ENCODE data around the gene C1QTNF1. TPM values are rescaled to one million over a fixed set of nuclear protein-coding genes. Genes with fewer than 3 reads are reported as not detected.

The C1QTNF1 gene
- total RNA-seq, 5 donors from 2014 or later (not counting 1 experiment from before 2014, with no cell fraction given), result 0.10 to 0.57 (median 0.26) TPM; not detected in 1

DNA sequence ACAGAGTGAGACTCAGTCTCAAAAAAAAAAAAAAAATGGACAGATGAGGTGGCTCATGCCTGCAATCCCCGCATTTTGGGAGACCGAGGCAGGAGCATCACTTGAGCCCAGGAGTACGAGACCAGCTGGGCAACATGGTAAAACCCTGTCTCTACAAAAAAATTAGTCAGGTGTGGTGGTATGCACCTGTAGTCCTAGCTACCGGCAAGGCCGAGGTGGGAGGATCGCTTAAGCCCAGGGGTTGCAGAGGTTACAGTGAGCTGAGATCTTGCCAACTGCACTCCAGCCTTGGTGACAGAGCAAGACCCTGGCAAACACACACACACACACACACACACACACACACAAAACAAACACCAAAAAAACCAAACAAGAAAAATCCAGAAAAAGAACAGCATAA, 43.0 kb downstream of the C1QTNF1 start:
- no peak overlapping the region for H3K4me3 Mint-ChIP-seq
- Histone ChIP-seq H3K4me1 (ENCODE audit: control insufficient read depth in 1 of 2, extremely low read depth in 1 of 2, insufficient read depth in 2 of 2, low read length in 2 of 2) (no peaks in the 10 kb centered on the region), H3K9me3 (no peaks in the 10 kb centered on the region), H3K36me3 (ENCODE audit: control insufficient read depth in 2 of 2, extremely low read depth in 1 of 2, insufficient read depth in 1 of 2, low read length in 1 of 2) (no peaks in the 10 kb centered on the region), H3K27ac (ENCODE audit: low read length) (no peak overlapping the region), H3K27me3 (replicated peaks in 1 of 2; ENCODE audit: control insufficient read depth in 2 of 2, extremely low read depth in 1 of 2, insufficient read depth in 2 of 2, low read length in 1 of 2) (peaks cover 0 to 5% of the 10 kb centered on the region in 2 experiments), H3K4me3 (ENCODE audit: control insufficient read depth in 1 of 2, extremely low read depth in 1 of 2, low read length in 1 of 2) (no peak overlapping the region)
- no peaks in the 10 kb centered on the region for H3K27me3 Mint-ChIP-seq
- peaks cover 4 to 6% (median 4%) of the 10 kb centered on the region in 3 donors for H3K4me1 Mint-ChIP-seq
- no peak overlapping the region for H3K27ac Mint-ChIP-seq
- no CpG with 5 or more reads among the region's 6 CpGs for WGBS (ENCODE audit: insufficient coverage)
- POLR2A ChIA-PET, result no interaction called here
- H3K36me3 Mint-ChIP-seq, result no peaks in the 10 kb centered on the region
- CTCF ChIA-PET, result interaction anchor here in 1 of 2 donors (0.5 kb wide), 1 partner anchor 334 kb away, joined by 4 read pairs; no protein-coding TSS in a partner anchor
- no peak for DNase-seq
- no peaks in the 10 kb centered on the region for H3K9me3 Mint-ChIP-seq
- no peak for ATAC-seq (replicated peaks in 1 of 4)

DNA sequence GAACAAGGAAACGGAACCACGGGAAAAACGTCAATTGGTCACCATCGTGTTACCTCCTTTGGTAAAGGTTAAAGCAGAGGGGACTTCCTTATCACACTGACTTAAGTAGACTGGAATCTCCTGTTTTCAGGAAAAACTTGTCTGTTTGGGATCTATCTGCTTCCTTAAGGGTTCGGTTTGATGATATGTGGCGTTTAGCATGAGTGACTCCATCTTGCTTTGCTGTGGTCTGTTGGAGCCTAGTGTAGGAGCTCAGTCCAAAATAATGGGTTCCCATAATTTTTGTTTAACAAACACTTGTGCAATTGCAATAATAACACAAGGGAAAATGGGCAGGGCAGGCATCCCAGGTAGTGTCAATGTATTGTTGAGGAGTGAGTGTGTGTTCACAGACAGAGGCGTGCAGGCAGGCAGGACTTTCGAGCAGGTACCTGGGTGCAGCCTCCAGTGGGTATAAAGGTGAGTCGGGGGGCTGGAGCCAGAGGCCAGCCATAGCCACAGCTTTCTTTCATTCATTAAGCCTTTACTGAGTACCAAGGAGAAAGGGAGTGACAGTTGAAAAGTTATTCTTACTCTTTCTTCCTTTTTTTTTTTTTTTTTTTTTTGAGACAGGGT, 46.4 kb downstream of the C1QTNF1 start:
- H3K27ac Mint-ChIP-seq, result no peak overlapping the region
- Histone ChIP-seq H3K4me1 (ENCODE audit: control insufficient read depth in 1 of 2, extremely low read depth in 1 of 2, insufficient read depth in 2 of 2, low read length in 2 of 2) (peaks cover under 1 to 13% of the 10 kb centered on the region in 2 experiments), H3K27ac (ENCODE audit: low read length) (no peak overlapping the region), H3K4me3 (ENCODE audit: control insufficient read depth in 1 of 2, extremely low read depth in 1 of 2, low read length in 1 of 2) (no peak overlapping the region), H3K36me3 (ENCODE audit: control insufficient read depth in 2 of 2, extremely low read depth in 1 of 2, insufficient read depth in 1 of 2, low read length in 1 of 2) (no peaks in the 10 kb centered on the region), H3K9me3 (no peaks in the 10 kb centered on the region), H3K27me3 (replicated peaks in 1 of 2; ENCODE audit: control insufficient read depth in 2 of 2, extremely low read depth in 1 of 2, insufficient read depth in 2 of 2, low read length in 1 of 2) (no peaks in the 10 kb centered on the region)
- no peak for DNase-seq
- H3K4me1 Mint-ChIP-seq, result peaks cover 6 to 11% (median 6%) of the 10 kb centered on the region in 3 donors
- CTCF ChIA-PET, result interaction anchor here in 1 of 2 donors (0.7 kb wide), 1 partner anchor 281 kb away, joined by 3 read pairs; no protein-coding TSS in a partner anchor
- 73% methylated on average over 2 of the region's 9 CpGs for WGBS (ENCODE audit: insufficient coverage)
- no peaks in the 10 kb centered on the region for H3K9me3 Mint-ChIP-seq
- ATAC-seq (replicated peaks in 1 of 4), result no peak
- no peaks in the 10 kb centered on the region for H3K27me3 Mint-ChIP-seq
- POLR2A ChIA-PET, result interaction anchor here in 1 of 2 donors (0.6 kb wide), 1 partner anchor 1112 kb away, joined by 3 read pairs; the partner anchor contains the start of gene TNRC6C
- H3K36me3 Mint-ChIP-seq, result no peaks in the 10 kb centered on the region
- H3K4me3 Mint-ChIP-seq, result no peak overlapping the region

DNA sequence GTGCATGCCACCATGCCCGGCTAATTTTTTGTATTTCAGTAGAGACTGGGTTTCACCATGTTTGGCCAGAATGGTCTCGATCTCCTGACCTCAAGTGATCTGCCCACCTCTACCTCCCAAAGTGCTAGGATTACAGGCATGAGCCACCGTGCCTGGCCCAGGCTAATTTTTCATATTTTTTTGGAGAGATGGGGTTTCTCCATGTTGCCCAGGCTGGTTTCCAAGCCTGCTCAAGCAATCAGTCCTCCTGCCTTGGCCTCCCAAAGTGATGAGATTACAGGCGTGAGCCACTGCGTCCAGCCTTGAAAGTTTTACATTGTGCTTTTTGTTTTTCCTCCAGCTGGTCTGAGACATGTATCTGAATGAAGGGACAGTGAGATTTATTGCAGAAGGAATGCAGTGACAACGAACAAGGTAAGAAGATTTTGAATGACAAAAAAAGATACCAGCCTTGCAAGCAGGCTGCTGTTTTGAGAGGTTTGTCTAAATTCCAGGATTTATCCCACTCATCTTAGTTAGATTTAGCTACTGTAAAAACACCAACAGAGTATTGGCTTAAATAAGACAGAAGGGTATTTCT, 47.3 kb downstream of the C1QTNF1 start:
- ATAC-seq (replicated peaks in 1 of 4) (no peak), DNase-seq (no peak)
- Mint-ChIP-seq H3K27ac (no peak overlapping the region), H3K4me3 (no peak overlapping the region), H3K9me3 (no peaks in the 10 kb centered on the region), H3K4me1 (peaks cover 14 to 19% (median 14%) of the 10 kb centered on the region in 3 donors), H3K36me3 (no peaks in the 10 kb centered on the region), H3K27me3 (no peaks in the 10 kb centered on the region)
- no peaks in the 10 kb centered on the region for H3K9me3 ChIP-seq
- H3K36me3 ChIP-seq (ENCODE audit: control insufficient read depth in 2 of 2, extremely low read depth in 1 of 2, insufficient read depth in 1 of 2, low read length in 1 of 2), result no peaks in the 10 kb centered on the region
- POLR2A ChIA-PET, result interaction anchor here in 1 of 2 donors (0.6 to 0.7 kb wide), 2 partner anchors 20 to 751 kb away, joined by 3 to 8 read pairs; no protein-coding TSS in a partner anchor
- no peak overlapping the region for H3K4me3 ChIP-seq (ENCODE audit: control insufficient read depth in 1 of 2, extremely low read depth in 1 of 2, low read length in 1 of 2)
- CTCF ChIA-PET, result interaction anchor here in 1 of 2 donors (1.2 kb wide), 1 partner anchor 321 kb away, joined by 3 read pairs; no protein-coding TSS in a partner anchor
- no peaks in the 10 kb centered on the region for H3K27me3 ChIP-seq (replicated peaks in 1 of 2; ENCODE audit: control insufficient read depth in 2 of 2, extremely low read depth in 1 of 2, insufficient read depth in 2 of 2, low read length in 1 of 2)
- H3K27ac ChIP-seq (ENCODE audit: low read length), result no peak overlapping the region
- WGBS (ENCODE audit: insufficient coverage), result 100% methylated on average over 2 of the region's 6 CpGs
- H3K4me1 ChIP-seq (ENCODE audit: control insufficient read depth in 1 of 2, extremely low read depth in 1 of 2, insufficient read depth in 2 of 2, low read length in 2 of 2), result peaks cover 2 to 22% of the 10 kb centered on the region in 2 experiments

DNA sequence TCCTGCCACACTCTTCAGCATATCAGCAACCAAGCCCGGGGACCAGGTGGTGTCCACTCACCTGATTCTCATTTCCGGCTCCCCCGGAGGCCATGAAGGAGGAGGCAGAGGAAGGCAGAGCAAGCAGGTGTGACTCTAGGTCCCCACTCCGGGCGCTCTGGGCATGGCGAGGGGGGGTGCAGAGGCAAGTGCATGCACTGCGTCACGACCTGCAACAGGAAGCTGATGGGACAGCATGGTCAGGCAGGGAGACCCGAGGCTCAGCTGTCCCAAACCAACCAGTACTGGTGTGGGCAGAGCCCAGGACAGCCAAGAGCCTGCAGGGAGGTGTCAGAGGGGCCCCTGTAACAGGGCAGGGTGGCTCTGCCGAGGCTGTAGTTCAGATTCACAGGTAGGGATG, 48.6 kb downstream of the C1QTNF1 start:
- DNase-seq, result no peak
- H3K36me3 Mint-ChIP-seq, result peaks cover 3% of the 10 kb centered on the region

DNA sequence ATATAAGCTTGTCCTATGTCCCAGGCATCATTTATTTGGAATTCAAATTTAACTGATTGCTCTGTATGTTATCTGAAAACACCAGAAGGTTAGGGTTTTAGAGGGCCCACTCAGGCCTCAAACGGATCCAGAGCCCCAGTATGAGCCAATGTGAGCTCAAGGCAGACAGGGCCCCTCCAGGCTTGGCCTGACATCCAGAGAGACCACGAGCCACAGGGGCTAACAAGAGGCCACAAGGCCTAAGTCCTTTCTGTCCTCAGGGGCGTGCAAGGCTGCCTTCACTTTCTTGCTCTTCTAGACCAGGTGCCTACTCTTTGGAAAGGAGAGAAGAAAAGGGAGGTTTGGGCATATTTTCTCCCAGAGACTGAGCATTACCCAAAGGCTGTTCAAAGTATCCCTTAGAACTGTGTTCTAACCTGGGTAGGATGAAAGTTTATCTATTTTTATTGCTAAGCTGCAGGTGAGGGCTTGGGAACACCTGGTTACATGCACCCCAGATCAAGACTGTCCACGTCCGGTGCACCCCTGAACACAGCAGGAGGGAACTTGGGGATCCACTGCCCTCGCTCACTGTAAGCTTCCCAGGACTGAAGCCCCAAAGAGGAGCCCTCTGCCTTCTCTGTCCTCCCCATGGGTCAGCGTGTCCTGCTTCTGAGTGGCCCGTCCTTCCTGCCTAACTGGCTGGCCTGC, 49.2 kb downstream of the C1QTNF1 start:
- ATAC-seq (replicated peaks in 1 of 4) (no peak), DNase-seq (no peak)
- Histone ChIP-seq H3K4me1 (ENCODE audit: control insufficient read depth in 1 of 2, extremely low read depth in 1 of 2, insufficient read depth in 2 of 2, low read length in 2 of 2) (peaks cover 2 to 23% of the 10 kb centered on the region in 2 experiments), H3K4me3 (ENCODE audit: control insufficient read depth in 1 of 2, extremely low read depth in 1 of 2, low read length in 1 of 2) (no peak overlapping the region), H3K36me3 (ENCODE audit: control insufficient read depth in 2 of 2, extremely low read depth in 1 of 2, insufficient read depth in 1 of 2, low read length in 1 of 2) (no peaks in the 10 kb centered on the region), H3K9me3 (no peaks in the 10 kb centered on the region), H3K27me3 (replicated peaks in 1 of 2; ENCODE audit: control insufficient read depth in 2 of 2, extremely low read depth in 1 of 2, insufficient read depth in 2 of 2, low read length in 1 of 2) (no peaks in the 10 kb centered on the region), H3K27ac (ENCODE audit: low read length) (no peak overlapping the region)
- no peak overlapping the region for H3K27ac Mint-ChIP-seq
- peaks cover 4% of the 10 kb centered on the region for H3K36me3 Mint-ChIP-seq
- peaks cover 18 to 19% (median 19%) of the 10 kb centered on the region in 3 donors for H3K4me1 Mint-ChIP-seq
- POLR2A ChIA-PET, result no interaction called here
- no peak overlapping the region for H3K4me3 Mint-ChIP-seq
- 97% methylated on average over 8 of the region's 8 CpGs for WGBS (ENCODE audit: insufficient coverage)
- CTCF ChIA-PET, result interaction anchor here in 1 of 2 donors (1.4 kb wide), 1 partner anchor 9 kb away, joined by 3 read pairs; no protein-coding TSS in a partner anchor
- no peaks in the 10 kb centered on the region for H3K9me3 Mint-ChIP-seq
- no peaks in the 10 kb centered on the region for H3K27me3 Mint-ChIP-seq

More for the DNA sequence above, 48.6 kb downstream of the C1QTNF1 start:
- no peak overlapping the region for H3K4me3 Mint-ChIP-seq
- H3K27ac ChIP-seq (ENCODE audit: low read length), result no peak overlapping the region
- no peak overlapping the region for H3K27ac Mint-ChIP-seq
- ChIA-PET POLR2A (no interaction called here), CTCF (interaction anchor here in 1 of 2 donors (1.4 kb wide), 1 partner anchor 9 kb away, joined by 3 read pairs; no protein-coding TSS in a partner anchor)
- H3K27me3 Mint-ChIP-seq, result no peaks in the 10 kb centered on the region
- H3K36me3 ChIP-seq (ENCODE audit: control insufficient read depth in 2 of 2, extremely low read depth in 1 of 2, insufficient read depth in 1 of 2, low read length in 1 of 2), result no peaks in the 10 kb centered on the region
- H3K4me1 Mint-ChIP-seq, result peaks cover 18 to 19% (median 19%) of the 10 kb centered on the region in 3 donors
- H3K4me3 ChIP-seq (ENCODE audit: control insufficient read depth in 1 of 2, extremely low read depth in 1 of 2, low read length in 1 of 2), result no peak overlapping the region
- no peaks in the 10 kb centered on the region for H3K9me3 Mint-ChIP-seq
- no peaks in the 10 kb centered on the region for H3K9me3 ChIP-seq
- peaks cover 2 to 23% of the 10 kb centered on the region in 2 experiments for H3K4me1 ChIP-seq (ENCODE audit: control insufficient read depth in 1 of 2, extremely low read depth in 1 of 2, insufficient read depth in 2 of 2, low read length in 2 of 2)
- no peaks in the 10 kb centered on the region for H3K27me3 ChIP-seq (replicated peaks in 1 of 2; ENCODE audit: control insufficient read depth in 2 of 2, extremely low read depth in 1 of 2, insufficient read depth in 2 of 2, low read length in 1 of 2)
- 94% methylated on average over 8 of the region's 10 CpGs for WGBS (ENCODE audit: insufficient coverage)
- no peak for ATAC-seq (replicated peaks in 1 of 4)

DNA sequence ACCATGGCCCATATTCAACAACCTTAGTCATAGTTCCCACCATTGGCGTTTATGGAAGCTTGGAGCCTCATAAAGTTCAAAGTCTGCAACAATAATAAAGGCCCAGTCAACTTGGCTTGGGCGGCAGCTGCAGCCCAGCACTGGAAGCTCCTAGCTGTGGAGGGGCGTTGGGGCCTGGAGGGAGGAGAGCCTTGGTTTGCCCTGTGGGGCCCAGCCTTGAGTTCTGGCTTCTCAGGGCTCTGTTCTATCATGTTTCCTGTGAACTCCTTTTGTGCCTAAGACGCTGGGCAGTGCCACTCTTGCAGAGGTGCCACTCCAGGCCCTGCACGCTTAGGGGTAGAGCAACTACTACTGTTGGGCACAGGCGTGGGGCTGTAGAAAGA, 49.7 kb downstream of the C1QTNF1 start:
- H3K9me3 ChIP-seq, result no peaks in the 10 kb centered on the region
- 93% methylated on average over 5 of the region's 6 CpGs for WGBS (ENCODE audit: insufficient coverage)
- Mint-ChIP-seq H3K27me3 (no peaks in the 10 kb centered on the region), H3K4me3 (no peak overlapping the region), H3K27ac (no peak overlapping the region), H3K36me3 (peaks cover 4% of the 10 kb centered on the region), H3K4me1 (peaks cover 18 to 19% (median 19%) of the 10 kb centered on the region in 3 donors), H3K9me3 (no peaks in the 10 kb centered on the region)
- CTCF ChIA-PET, result no interaction called here
- peaks cover 0 to 4% of the 10 kb centered on the region in 2 donors for H3K36me3 ChIP-seq (ENCODE audit: control insufficient read depth in 2 of 2, extremely low read depth in 1 of 2, insufficient read depth in 1 of 2, low read length in 1 of 2)
- no peak for DNase-seq
- no peaks in the 10 kb centered on the region for H3K27me3 ChIP-seq (replicated peaks in 1 of 2; ENCODE audit: control insufficient read depth in 2 of 2, extremely low read depth in 1 of 2, insufficient read depth in 2 of 2, low read length in 1 of 2)
- H3K27ac ChIP-seq (ENCODE audit: low read length), result no peak overlapping the region
- H3K4me1 ChIP-seq (ENCODE audit: control insufficient read depth in 1 of 2, extremely low read depth in 1 of 2, insufficient read depth in 2 of 2, low read length in 2 of 2), result peaks cover 2 to 23% of the 10 kb centered on the region in 2 experiments
- ATAC-seq (replicated peaks in 1 of 4), result no peak
- H3K4me3 ChIP-seq (ENCODE audit: control insufficient read depth in 1 of 2, extremely low read depth in 1 of 2, low read length in 1 of 2), result no peak overlapping the region
- POLR2A ChIA-PET, result no interaction called here

Data from T-cell (primary cell).